SU-DHL-6 (cell line): ENCODE measurements around the gene FNIP2.

Experiments used
- H2AFZ ChIP-seq: fragments of 200-600 bp; sonication (generic); 2 replicates; pipeline ENCODE4 v1.6.1; 2014; ENCODE audit warnings: low read depth, mild to moderate bottlenecking, moderate library complexity, mixed read lengths, antibody characterized with exemption, low read length; ENCODE audit not compliant: severe bottlenecking
- H3F3A ChIP-seq: fragments of 200-600 bp; shearing (Covaris generic); 2 replicates; pipeline ENCODE4 v1.6.0; 2016; ENCODE audit warnings: antibody characterized with exemption, mild to moderate bottlenecking; ENCODE audit not compliant: insufficient read depth
- H3K27ac ChIP-seq: fragments of 200-600 bp; sonication (generic); 2 replicates; pipeline ENCODE4 v1.5.1; 2016; ENCODE audit warnings: low read depth, mild to moderate bottlenecking, low read length, moderate library complexity, mixed read lengths
- H3K27me3 ChIP-seq: fragments of 200-600 bp; sonication (generic), shearing (Covaris generic); 2 replicates; pipeline ENCODE4 v1.6.0; 2014; ENCODE audit warnings: mild to moderate bottlenecking, low read length
- H3K36me3 ChIP-seq: fragments of 200-600 bp; sonication (generic); 2 replicates; pipeline ENCODE4 v1.6.1; 2014; ENCODE audit warnings: mild to moderate bottlenecking, low read length, mixed read lengths
- H3K4me2 ChIP-seq: fragments of 300-600, 200-600 bp; shearing (Covaris generic), sonication (generic); 2 replicates; pipeline ENCODE4 v1.6.0; 2014; ENCODE audit warnings: low read length, low read depth, mild to moderate bottlenecking; ENCODE audit not compliant: poor library complexity, severe bottlenecking
- H3K4me3 ChIP-seq: fragments of 200-600 bp; sonication (generic); 2 replicates; pipeline ENCODE4 v1.5.1; 2014; ENCODE audit warnings: antibody characterized with exemption, low read length, mild to moderate bottlenecking, mixed read lengths; ENCODE audit not compliant: insufficient read depth, poor library complexity, severe bottlenecking
- H3K79me2 ChIP-seq: fragments of 200-600 bp; sonication (generic); 2 replicates; pipeline ENCODE4 v1.6.1; 2014; ENCODE audit warnings: mild to moderate bottlenecking, low read length, moderate library complexity; ENCODE audit not compliant: insufficient read depth
- H3K9ac ChIP-seq: fragments of 200-600 bp; sonication (generic); 2 replicates; pipeline ENCODE4 v1.7.0; 2014; ENCODE audit warnings: mild to moderate bottlenecking, low read length
- H3K9me2 ChIP-seq: fragments of 200-600 bp; sonication (generic); replicated peaks from 2 replicates; pipeline ENCODE4 v1.6.1; 2014; ENCODE audit warnings: low read length; ENCODE audit not compliant: insufficient read depth
- H3K9me3 ChIP-seq: fragments of 200-600 bp; sonication (generic); 2 replicates; pipeline ENCODE4 v1.6.1; 2014; ENCODE audit warnings: low read length, mixed read lengths; ENCODE audit not compliant: insufficient read depth
- H4K20me1 ChIP-seq: fragments of 200-600 bp; sonication (generic); 2 replicates; pipeline ENCODE4 v1.6.1; 2014; ENCODE audit warnings: low read depth, mild to moderate bottlenecking, antibody characterized with exemption, low read length, moderate library complexity, mixed read lengths
- CTCF ChIP-seq: fragments of 200-600 bp; sonication (generic); IDR thresholded peaks from one replicate; pipeline ENCODE4 v1.5.1; 2017; ENCODE audit warnings: antibody characterized with exemption, mild to moderate bottlenecking, low read length, moderate library complexity; ENCODE audit not compliant: insufficient read depth, poor library complexity, severe bottlenecking
- EZH2phosphoT487 ChIP-seq: fragments of 200-600 bp; sonication (generic), shearing (Covaris generic); conservative IDR thresholded peaks from 2 replicates; pipeline ENCODE4 v1.6.1; 2018; ENCODE audit warnings: mild to moderate bottlenecking, antibody characterized with exemption, low read length, moderate library complexity, mixed read lengths

Gene FNIP2

GRCh38 chr4:158940271-158940670, 171.4 kb downstream of the FNIP2 start:
- no peak overlapping the region for H3K4me3 ChIP-seq
- H3K4me2 ChIP-seq, result no peak overlapping the region
- no peak overlapping the region for H3K27ac ChIP-seq
- H2AFZ ChIP-seq, result no peak overlapping the region
- no peaks in the 10 kb centered on the region for H3K9me2 ChIP-seq
- no peaks in the 10 kb centered on the region for H3K36me3 ChIP-seq
- TF ChIP-seq CTCF (no peak), EZH2phosphoT487 (no peak)
- no peaks in the 10 kb centered on the region for H4K20me1 ChIP-seq
- H3K9me3 ChIP-seq, result no peaks in the 10 kb centered on the region
- H3K27me3 ChIP-seq, result no peaks in the 10 kb centered on the region
- H3K9ac ChIP-seq, result no peak overlapping the region
- no peaks in the 10 kb centered on the region for H3F3A ChIP-seq
- no peaks in the 10 kb centered on the region for H3K79me2 ChIP-seq

- Histone ChIP-seq H3K9me2 (no peaks in the 10 kb centered on the region), H4K20me1 (no peaks in the 10 kb centered on the region), H3K79me2 (no peaks in the 10 kb centered on the region), H3K4me2 (no peak overlapping the region), H3K9ac (no peak overlapping the region), H2AFZ (no peak overlapping the region), H3F3A (no peaks in the 10 kb centered on the region), H3K27ac (no peak overlapping the region), H3K36me3 (no peaks in the 10 kb centered on the region), H3K9me3 (no peaks in the 10 kb centered on the region), H3K4me3 (no peak overlapping the region), H3K27me3 (no peaks in the 10 kb centered on the region)
- TF ChIP-seq CTCF (no peak), EZH2phosphoT487 (no peak)
Measured at GRCh38 chr4:158941321-158941720, 172.5 kb downstream of the FNIP2 start.

DNA sequence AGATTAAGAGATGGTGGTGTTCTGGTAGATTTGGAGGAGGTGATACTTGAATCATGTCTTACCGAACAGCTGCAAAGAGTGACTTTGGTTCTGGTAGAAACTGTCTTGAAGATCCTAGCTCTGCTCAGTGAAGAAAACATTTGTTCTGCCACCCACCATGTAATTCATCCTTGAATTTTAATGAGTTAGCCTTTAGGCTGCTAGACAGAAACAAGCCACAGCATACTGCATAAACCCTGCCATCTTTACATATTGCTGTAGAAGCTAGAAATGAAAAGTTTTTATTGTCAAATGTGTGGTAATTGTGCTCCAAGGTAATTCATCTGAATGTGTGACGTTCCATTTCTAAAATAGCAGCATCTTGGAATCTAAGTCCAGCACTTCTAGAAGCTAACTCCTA, 173.1 kb downstream of the FNIP2 start:
- H2AFZ ChIP-seq, result no peak overlapping the region
- H3K36me3 ChIP-seq, result no peaks in the 10 kb centered on the region
- H3K4me2 ChIP-seq, result no peak overlapping the region
- H4K20me1 ChIP-seq, result no peaks in the 10 kb centered on the region
- H3K27me3 ChIP-seq, result no peaks in the 10 kb centered on the region
- H3K9me3 ChIP-seq, result no peaks in the 10 kb centered on the region
- no peak overlapping the region for H3K4me3 ChIP-seq
- H3K9me2 ChIP-seq, result no peaks in the 10 kb centered on the region
- no peaks in the 10 kb centered on the region for H3K79me2 ChIP-seq
- H3K9ac ChIP-seq, result no peak overlapping the region
- H3F3A ChIP-seq, result no peaks in the 10 kb centered on the region
- no peak overlapping the region for H3K27ac ChIP-seq
- TF ChIP-seq EZH2phosphoT487 (no peak), CTCF (no peak)
